Upper lobe of left lung (tissue), 4 donors: ENCODE results near the gene CFL1.

Experiments
- EP300 ChIP-seq, 4 donors: sonication (generic); formaldehyde crosslinking; IDR thresholded peaks; one replicate each; pipeline ENCODE4 v1.5.1; 2017; ENCODE audit warnings: antibody characterized with exemption in 4 of 4, control low read depth in 2 of 4
- POLR2AphosphoS5 ChIP-seq, 2 donors: sonication (generic); formaldehyde crosslinking; IDR thresholded peaks; one replicate each; pipeline ENCODE4 v1.5.1; 2017; ENCODE audit warnings: antibody characterized with exemption in 2 of 2
- TF ChIP-seq, protein P1 (sequence below), 6 experiments: fragments of 450-650 bp in 4 of 6; fragments of 200-600 bp in 2 of 6; sonication (generic) in 2 of 6; IDR thresholded peaks; one replicate each; pipeline ENCODE4 v1.5.1; 2016 to 2019; ENCODE audit warnings: antibody characterized with exemption in 6 of 6

DNA sequence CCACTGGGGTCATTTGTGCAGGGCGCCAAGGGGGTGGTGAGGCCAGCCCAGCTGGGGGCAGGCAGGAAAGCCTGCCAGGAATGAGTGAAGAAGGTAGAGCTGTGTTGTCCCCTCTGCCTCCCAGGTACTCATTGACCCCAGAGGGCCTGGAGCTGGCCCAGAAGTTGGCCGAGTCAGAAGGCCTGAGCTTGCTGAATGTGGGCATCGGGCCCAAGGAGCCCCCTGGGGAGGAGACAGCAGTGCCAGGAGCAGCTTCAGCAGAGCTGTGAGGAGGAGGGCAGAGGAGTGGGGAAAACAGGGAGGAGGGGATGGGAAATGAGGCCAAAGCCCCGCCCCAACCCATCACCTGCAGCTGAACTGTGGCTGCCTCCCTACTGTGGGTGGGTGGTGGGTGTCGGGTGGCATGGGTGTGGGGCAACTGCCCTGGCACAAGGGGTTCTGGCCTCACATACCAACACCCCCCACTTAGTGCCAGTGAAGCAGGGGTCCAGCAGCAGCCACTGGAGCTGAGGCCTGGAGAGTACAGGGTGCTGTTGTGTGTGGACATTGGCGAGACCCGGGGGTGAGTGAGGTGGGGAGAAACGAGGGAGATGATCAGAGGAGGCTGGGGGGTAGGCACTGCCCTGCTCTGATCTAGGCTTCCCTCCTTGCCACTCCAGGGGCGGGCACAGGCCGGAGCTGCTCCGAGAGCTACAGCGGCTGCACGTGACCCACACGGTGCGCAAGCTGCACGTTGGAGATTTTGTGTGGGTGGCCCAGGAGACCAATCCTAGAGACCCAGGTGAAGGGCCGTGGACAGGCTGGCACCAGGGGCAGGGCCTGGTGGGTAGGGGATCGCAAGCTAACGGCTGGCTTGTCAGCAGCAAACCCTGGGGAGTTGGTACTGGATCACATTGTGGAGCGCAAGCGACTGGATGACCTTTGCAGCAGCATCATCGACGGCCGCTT, 5.2 kb upstream of the CFL1 start:
- TF ChIP-seq, protein P1, sequence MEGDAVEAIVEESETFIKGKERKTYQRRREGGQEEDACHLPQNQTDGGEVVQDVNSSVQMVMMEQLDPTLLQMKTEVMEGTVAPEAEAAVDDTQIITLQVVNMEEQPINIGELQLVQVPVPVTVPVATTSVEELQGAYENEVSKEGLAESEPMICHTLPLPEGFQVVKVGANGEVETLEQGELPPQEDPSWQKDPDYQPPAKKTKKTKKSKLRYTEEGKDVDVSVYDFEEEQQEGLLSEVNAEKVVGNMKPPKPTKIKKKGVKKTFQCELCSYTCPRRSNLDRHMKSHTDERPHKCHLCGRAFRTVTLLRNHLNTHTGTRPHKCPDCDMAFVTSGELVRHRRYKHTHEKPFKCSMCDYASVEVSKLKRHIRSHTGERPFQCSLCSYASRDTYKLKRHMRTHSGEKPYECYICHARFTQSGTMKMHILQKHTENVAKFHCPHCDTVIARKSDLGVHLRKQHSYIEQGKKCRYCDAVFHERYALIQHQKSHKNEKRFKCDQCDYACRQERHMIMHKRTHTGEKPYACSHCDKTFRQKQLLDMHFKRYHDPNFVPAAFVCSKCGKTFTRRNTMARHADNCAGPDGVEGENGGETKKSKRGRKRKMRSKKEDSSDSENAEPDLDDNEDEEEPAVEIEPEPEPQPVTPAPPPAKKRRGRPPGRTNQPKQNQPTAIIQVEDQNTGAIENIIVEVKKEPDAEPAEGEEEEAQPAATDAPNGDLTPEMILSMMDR (IDR thresholded peaks at IDR 0.05) = no peak
- TF ChIP-seq EP300 (IDR thresholded peaks at IDR 0.05) (no peak), POLR2AphosphoS5 (IDR thresholded peaks at IDR 0.05) (no peak)
